Measurements from ENCODE around the gene TMEM132D. TPM values are rescaled to one million over a fixed set of nuclear protein-coding genes. Genes with fewer than 3 reads are reported as not detected.

Gene TMEM132D
- total and polyA plus RNA-seq, 2 of the 4 experiments (the other 2 are of a cell fraction): not detected

DNA sequence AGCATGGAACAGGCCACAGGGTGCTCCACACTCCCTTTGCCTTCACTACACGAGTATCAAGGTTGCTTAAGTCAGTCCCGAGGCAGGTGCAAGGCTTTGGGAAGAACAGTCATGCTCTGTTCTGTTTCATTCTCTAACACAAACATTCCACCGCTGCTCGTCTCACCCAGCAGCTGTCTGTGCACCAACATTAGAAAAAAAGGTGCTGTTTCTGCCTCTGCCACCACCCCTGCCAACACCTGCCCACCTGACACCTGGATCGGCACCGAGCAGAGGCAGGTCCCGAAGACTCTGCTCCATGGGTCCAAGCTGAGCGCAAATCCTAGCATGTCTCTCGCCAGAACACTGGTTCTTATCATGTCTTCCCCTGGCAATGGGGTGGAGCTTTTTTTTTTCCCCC lies 347.7 kb downstream of the TMEM132D start:
- H3K56ac ChIP-seq (ENCODE audit: extremely low read depth, insufficient read depth, low read length): no peak overlapping the region
- ATAC-seq (ENCODE audit: low read depth) (no peak), DNase-seq (no peak)
- H3K4ac ChIP-seq (ENCODE audit: low read depth, low read length): no peak overlapping the region
- no peak overlapping the region for H3K4me3 ChIP-seq (ENCODE audit: insufficient read depth, low read depth, low read length)
- intact Hi-C loops (cut with micrococcal nuclease) (no loop called here), dilution Hi-C loops (cut with HindIII; ENCODE audit: low sequenced_read_pairs, unreplicated experiment) (no loop called here), in situ Hi-C loops (cut with MboI; ENCODE audit: low sequenced_read_pairs) (no loop called here)
- peaks cover 28% of the 10 kb centered on the region for H3K9me3 ChIP-seq (ENCODE audit: control insufficient read depth, insufficient read depth, low read length)
- WGBS, 2 experiments (ENCODE audit: extremely low coverage in 2 of 2, insufficient read length in 1 of 2): 33% methylated on average over 3 of the region's 9 CpGs; no CpG with 5 or more reads in 1 of the 2 experiments
- no peaks in the 10 kb centered on the region for H3K27me3 ChIP-seq (ENCODE audit: control insufficient read depth, insufficient read depth, low read length)
- no peaks in the 10 kb centered on the region for H3K4me1 ChIP-seq (ENCODE audit: control insufficient read depth, insufficient read depth, low read length)
- H3K4me2 ChIP-seq (ENCODE audit: low read depth, low read length): no peak overlapping the region
- H2BK15ac ChIP-seq (ENCODE audit: low read depth, low read length): no peak overlapping the region
- no peak overlapping the region for H2AFZ ChIP-seq (replicated peaks; ENCODE audit: low read length, poor library complexity)
- H2BK5ac ChIP-seq (ENCODE audit: low read depth, low read length, poor library complexity, severe bottlenecking): no peak overlapping the region
- H3K9me1 ChIP-seq (ENCODE audit: insufficient read depth, low read length): no peaks in the 10 kb centered on the region
- H2BK120ac ChIP-seq (ENCODE audit: low read depth, low read length): no peak overlapping the region
- BruUV-seq (replicated peaks): no TSS peak
- H4K8ac ChIP-seq (ENCODE audit: low read depth in 2 of 2, low read length in 2 of 2): no peak overlapping the region
- H3K18ac ChIP-seq (ENCODE audit: low read depth, low read length): no peak overlapping the region
- ChIA-PET CTCF (interaction anchor here (0.6 kb wide), 1 partner anchor 37 kb away, joined by 3 read pairs; no protein-coding TSS in a partner anchor), POLR2A (ENCODE audit: unreplicated experiment) (no interaction called here)
- H3K9ac ChIP-seq (ENCODE audit: low read depth, low read length): no peak overlapping the region
- no peak overlapping the region for H2AK5ac ChIP-seq (ENCODE audit: low read depth, low read length)
- H3K79me1 ChIP-seq (ENCODE audit: low read depth in 1 of 2, low read length in 2 of 2): no peaks in the 10 kb centered on the region
- H2AK9ac ChIP-seq (replicated peaks; ENCODE audit: low read depth, low read length, poor library complexity): no peak overlapping the region
- no peak overlapping the region for H4K5ac ChIP-seq (ENCODE audit: low read depth, low read length)
- no peak overlapping the region for H3K23ac ChIP-seq (ENCODE audit: low read depth, low read length)
- TF ChIP-seq CHD1 (IDR thresholded peaks at IDR 0.05; ENCODE audit: low read depth, low read length) (no peak), MAFK (IDR thresholded peaks at IDR 0.05; ENCODE audit: low read depth, low read length) (no peak), MXI1 (IDR thresholded peaks at IDR 0.05; ENCODE audit: borderline replicate concordance, low read depth, low read length) (no peak), MAZ (IDR thresholded peaks at IDR 0.05; ENCODE audit: borderline replicate concordance, low read depth, low read length) (no peak), RAD21 (IDR thresholded peaks at IDR 0.05; ENCODE audit: low read length) (no peak), NFE2L2 (IDR thresholded peaks at IDR 0.05; ENCODE audit: low read depth, low read length) (no peak), RFX5 (IDR thresholded peaks at IDR 0.05; ENCODE audit: low read depth, low read length) (no peak), BHLHE40 (IDR thresholded peaks at IDR 0.05; ENCODE audit: low read depth, low read length) (no peak)
- TF ChIP-seq, protein P1, sequence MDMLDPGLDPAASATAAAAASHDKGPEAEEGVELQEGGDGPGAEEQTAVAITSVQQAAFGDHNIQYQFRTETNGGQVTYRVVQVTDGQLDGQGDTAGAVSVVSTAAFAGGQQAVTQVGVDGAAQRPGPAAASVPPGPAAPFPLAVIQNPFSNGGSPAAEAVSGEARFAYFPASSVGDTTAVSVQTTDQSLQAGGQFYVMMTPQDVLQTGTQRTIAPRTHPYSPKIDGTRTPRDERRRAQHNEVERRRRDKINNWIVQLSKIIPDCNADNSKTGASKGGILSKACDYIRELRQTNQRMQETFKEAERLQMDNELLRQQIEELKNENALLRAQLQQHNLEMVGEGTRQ (IDR thresholded peaks at IDR 0.05; ENCODE audit: low read depth, low read length): no peak
- TF ChIP-seq, protein P2, sequence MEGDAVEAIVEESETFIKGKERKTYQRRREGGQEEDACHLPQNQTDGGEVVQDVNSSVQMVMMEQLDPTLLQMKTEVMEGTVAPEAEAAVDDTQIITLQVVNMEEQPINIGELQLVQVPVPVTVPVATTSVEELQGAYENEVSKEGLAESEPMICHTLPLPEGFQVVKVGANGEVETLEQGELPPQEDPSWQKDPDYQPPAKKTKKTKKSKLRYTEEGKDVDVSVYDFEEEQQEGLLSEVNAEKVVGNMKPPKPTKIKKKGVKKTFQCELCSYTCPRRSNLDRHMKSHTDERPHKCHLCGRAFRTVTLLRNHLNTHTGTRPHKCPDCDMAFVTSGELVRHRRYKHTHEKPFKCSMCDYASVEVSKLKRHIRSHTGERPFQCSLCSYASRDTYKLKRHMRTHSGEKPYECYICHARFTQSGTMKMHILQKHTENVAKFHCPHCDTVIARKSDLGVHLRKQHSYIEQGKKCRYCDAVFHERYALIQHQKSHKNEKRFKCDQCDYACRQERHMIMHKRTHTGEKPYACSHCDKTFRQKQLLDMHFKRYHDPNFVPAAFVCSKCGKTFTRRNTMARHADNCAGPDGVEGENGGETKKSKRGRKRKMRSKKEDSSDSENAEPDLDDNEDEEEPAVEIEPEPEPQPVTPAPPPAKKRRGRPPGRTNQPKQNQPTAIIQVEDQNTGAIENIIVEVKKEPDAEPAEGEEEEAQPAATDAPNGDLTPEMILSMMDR (conservative IDR thresholded peaks at IDR 0.05; ENCODE audit: low read depth, low read length): no peak
- no peak overlapping the region for H2BK20ac ChIP-seq (ENCODE audit: low read depth, low read length)
- H3K27ac ChIP-seq (ENCODE audit: insufficient read depth, low read length): no peak overlapping the region
- no peaks in the 10 kb centered on the region for H4K20me1 ChIP-seq (ENCODE audit: insufficient read depth, low read length)
- H4K91ac ChIP-seq (ENCODE audit: insufficient read depth, low read depth, low read length): no peak overlapping the region
- no peaks in the 10 kb centered on the region for H3K36me3 ChIP-seq (ENCODE audit: control insufficient read depth, insufficient read depth, low read length)
- H3K14ac ChIP-seq (replicated peaks; ENCODE audit: low read depth, low read length): no peak overlapping the region
